Endothelial cell of umbilical vein (primary cell): ENCODE data around the gene NAXD. TPM values are rescaled to one million over a fixed set of nuclear protein-coding genes. Genes with fewer than 3 reads are reported as not detected.

Experiments
- BruUV-seq: library from RNA; stranded (reverse); fragments of 400-500 nt; replicated peaks from 2 replicates; lab custom pipeline; 2021; lab: Mats Ljungman, UMichigan
- CTCF ChIA-PET: fragments of 300-600, 350-600 bp; sonication (Branson Sonifier 250); formaldehyde crosslinking; loops from one replicate; lab custom pipeline; 2021; ENCODE audit warnings: antibody characterized with exemption, inconsistent platforms; lab: Charles Lee
- POLR2A ChIA-PET: fragments of 300-600, 350-600 bp; sonication (Branson Sonifier 250); formaldehyde crosslinking; loops from one replicate; lab custom pipeline; 2021; ENCODE audit warnings: antibody characterized with exemption, inconsistent platforms; lab: Charles Lee
- DNase-seq: peaks from one replicate; pipeline ENCODE4 v3.0.0-alpha.2; 2011; ENCODE audit warnings: low read depth, low spot score
- FAIRE-seq: peaks from 2 replicates; lab custom pipeline; 2011; peaks lifted over from hg19 to GRCh38; lab: Jason Lieb, UNC
- H2AFZ ChIP-seq: 2 replicates; pipeline ENCODE4 v1.6.0; 2012; ENCODE audit warnings: low read depth, low read length, control low read depth, inconsistent platforms
- H3K27ac ChIP-seq: 2 replicates; pipeline ENCODE4 v1.5.1; 2011; ENCODE audit warnings: low read depth, mild to moderate bottlenecking, control low read depth, low read length, moderate library complexity; ENCODE audit not compliant: insufficient read depth
- H3K27me3 ChIP-seq, 2 experiments: 2 replicates each; pipeline versions ENCODE4 v1.6.0 to v1.6.1; 2011; ENCODE audit warnings: low read length in 2 of 2, mixed read lengths in 1 of 2; ENCODE audit not compliant: control insufficient read depth in 2 of 2, insufficient read depth in 2 of 2
- H3K36me3 ChIP-seq, 2 experiments: 2 replicates in 1 of 2; 3 replicates in 1 of 2; pipeline ENCODE4 v1.5.1; 2011; ENCODE audit warnings: low read length in 2 of 2, mild to moderate bottlenecking in 1 of 2, moderate library complexity in 1 of 2; ENCODE audit not compliant: control insufficient read depth in 2 of 2, insufficient read depth in 2 of 2; ENCODE audit errors: extremely low read depth in 1 of 2
- H3K4me1 ChIP-seq: 3 replicates; pipeline ENCODE4 v1.5.1; 2011; ENCODE audit warnings: mild to moderate bottlenecking, low read length; ENCODE audit not compliant: control insufficient read depth, insufficient read depth; ENCODE audit errors: extremely low read depth
- H3K4me2 ChIP-seq: 2 replicates; pipeline ENCODE4 v1.6.1; 2011; ENCODE audit warnings: low read length, control low read depth, mixed read lengths; ENCODE audit not compliant: insufficient read depth
- H3K4me3 ChIP-seq, 3 experiments: fragments of 200-600 bp in 1 of 3; sonication (generic), shearing (Covaris generic) in 1 of 3; replicated peaks in 1 of 3; 2 replicates each; pipeline ENCODE4 v1.5.1; 2011 to 2016; ENCODE audit warnings: control low read depth in 3 of 3, low read length in 3 of 3, mild to moderate bottlenecking in 2 of 3, inconsistent platforms in 1 of 3, low read depth in 1 of 3, moderate library complexity in 1 of 3; ENCODE audit not compliant: insufficient read depth in 1 of 3
- H3K79me2 ChIP-seq: 2 replicates; pipeline ENCODE4 v1.6.0; 2012; ENCODE audit warnings: low read length, inconsistent platforms; ENCODE audit not compliant: control insufficient read depth, insufficient read depth
- H3K9ac ChIP-seq: replicated peaks from 2 replicates; pipeline ENCODE3; 2011; ENCODE audit warnings: low read length, control low read depth; ENCODE audit not compliant: insufficient read depth; ENCODE audit errors: extremely low read depth
- H3K9me1 ChIP-seq: replicated peaks from 3 replicates; pipeline ENCODE4 v1.6.0; 2011; ENCODE audit warnings: mild to moderate bottlenecking, low read length; ENCODE audit not compliant: control insufficient read depth, insufficient read depth; ENCODE audit errors: extremely low read depth
- H3K9me3 ChIP-seq: replicated peaks from 2 replicates; pipeline ENCODE4 v1.5.1; 2012; ENCODE audit warnings: low read length, inconsistent platforms; ENCODE audit not compliant: control insufficient read depth, insufficient read depth
- H4K20me1 ChIP-seq: replicated peaks from 2 replicates; pipeline ENCODE3; 2011; ENCODE audit warnings: mild to moderate bottlenecking, low read length; ENCODE audit not compliant: control insufficient read depth, insufficient read depth; ENCODE audit errors: extremely low read depth
- CTCF ChIP-seq, 2 donors: IDR thresholded peaks; 1 replicate in 1 of 2; 2 replicates in 1 of 2; pipeline ENCODE4 v1.5.1; 2011; ENCODE audit warnings: low read length in 2 of 2, mild to moderate bottlenecking in 2 of 2, moderate library complexity in 2 of 2, control low read depth in 1 of 2, inconsistent platforms in 1 of 2, low read depth in 1 of 2; ENCODE audit not compliant: insufficient read depth in 1 of 2; ENCODE audit errors: extremely low read depth in 1 of 2
- EZH2 ChIP-seq: IDR thresholded peaks from 2 replicates; pipeline ENCODE4 v1.6.1; 2012; ENCODE audit warnings: borderline replicate concordance, low read depth, mild to moderate bottlenecking, moderate library complexity, low read length, inconsistent platforms; ENCODE audit not compliant: severe bottlenecking
- FOS ChIP-seq: IDR thresholded peaks from 2 replicates; pipeline ENCODE4 v1.6.1; 2011; ENCODE audit warnings: mild to moderate bottlenecking, low read length, moderate library complexity, borderline replicate concordance; ENCODE audit not compliant: insufficient read depth
- GATA2 ChIP-seq: IDR thresholded peaks from 2 replicates; pipeline ENCODE4 v1.7.0; 2011; ENCODE audit warnings: low read depth, mild to moderate bottlenecking, moderate library complexity, mixed read lengths, low read length; ENCODE audit not compliant: insufficient read length, insufficient read depth
- JUN ChIP-seq: IDR thresholded peaks from 2 replicates; pipeline ENCODE4 v1.6.1; 2011; ENCODE audit warnings: borderline replicate concordance, low read depth; ENCODE audit not compliant: insufficient read length, insufficient read depth
- MAX ChIP-seq: IDR thresholded peaks from 2 replicates; pipeline ENCODE4 v1.6.1; 2011; ENCODE audit not compliant: insufficient read depth, insufficient read length
- MYC ChIP-seq: IDR thresholded peaks from one replicate; pipeline ENCODE4 v1.6.1; 2011; ENCODE audit warnings: mild to moderate bottlenecking, low read depth, low read length
- POLR2A ChIP-seq: IDR thresholded peaks from 2 replicates; pipeline ENCODE4 v1.6.1; 2012; ENCODE audit warnings: low read depth, mild to moderate bottlenecking, control low read depth, low read length
- POLR2AphosphoS5 ChIP-seq: IDR thresholded peaks from 2 replicates; pipeline ENCODE4 v1.6.1; 2012; ENCODE audit warnings: low read depth, mild to moderate bottlenecking, control low read depth, low read length, moderate library complexity; ENCODE audit not compliant: insufficient read depth
- dilution Hi-C: fragments of 300-500 bp; cut with MboI; formaldehyde crosslinking; loops from one replicate; pipeline ENCODE4 v1.15.0; 2019; ENCODE audit warnings: low sequenced_read_pairs; ENCODE audit not compliant: extremely low pct_ligation_motif_present
- intact Hi-C: fragments of 100-400 bp; cut with micrococcal nuclease; formaldehyde crosslinking; loops from one replicate; pipeline ENCODE4 v1.10.0; 2022
- polyA plus RNA-seq, 4 experiments: library from polyadenylated mRNA; depleted of rRNA in 3 of 4; stranded (reverse) in 3 of 4; unstranded in 1 of 4; fragments of >200 nt; gene quantifications; 2 replicates each; pipeline versions ENCODE4 v1.2.1 to v1.2.3, GENCODE V29; 2011 to 2012; ENCODE audit warnings: missing spikeins in 1 of 4
- total RNA-seq: library from RNA; stranded (reverse); gene quantifications from 2 replicates; pipeline ENCODE4 v1.2.3, GENCODE V29; 2021

The NAXD gene
- total and polyA plus RNA-seq, 2 donors (not counting 3 experiments of a cell fraction or from before 2014, with no cell fraction given) = 19.9 to 42.9 TPM

GRCh38 chr13:110634558-110634957 is 19.2 kb downstream of the NAXD start:
- H3K27ac ChIP-seq = no peak overlapping the region
- DNase-seq = no peak
- TF ChIP-seq MYC = no peak
- H3K9me1 ChIP-seq = no peaks in the 10 kb centered on the region
- CTCF ChIA-PET = no interaction called here
- intact Hi-C loops = no loop called here
- no peaks in the 10 kb centered on the region for H3K4me1 ChIP-seq
- no peak overlapping the region for H3K4me2 ChIP-seq
- H3K36me3 ChIP-seq = peaks cover 17 to 45% of the 10 kb centered on the region in 2 experiments
- no peaks in the 10 kb centered on the region for H3K9me3 ChIP-seq
- no TSS peak for BruUV-seq
- H3K9ac ChIP-seq = no peak overlapping the region
- H3K79me2 ChIP-seq = peaks cover 24% of the 10 kb centered on the region
- no peak overlapping the region for H2AFZ ChIP-seq
- dilution Hi-C loops = no loop called here
- H3K27me3 ChIP-seq = no peaks in the 10 kb centered on the region
- POLR2A ChIA-PET = interaction anchor here (0.7 kb wide), 1 partner anchor 81 kb away, joined by 3 read pairs; no protein-coding TSS in a partner anchor
- FAIRE-seq = no peak
- H4K20me1 ChIP-seq = no peaks in the 10 kb centered on the region
- no peak overlapping the region for H3K4me3 ChIP-seq

- intact Hi-C loops (no loop called here), dilution Hi-C loops (no loop called here)
- H3K9me3 ChIP-seq = no peaks in the 10 kb centered on the region
- FAIRE-seq = no peak
- H3K4me2 ChIP-seq = no peak overlapping the region
- H4K20me1 ChIP-seq = no peaks in the 10 kb centered on the region
- peaks cover 13 to 44% of the 10 kb centered on the region in 2 experiments for H3K36me3 ChIP-seq
- ChIA-PET POLR2A (no interaction called here), CTCF (interaction anchor here (0.8 to 1.3 kb wide), 2 partner anchors 10 to 42 kb away, joined by 3 read pairs; no protein-coding TSS in a partner anchor)
- no peak for DNase-seq
- H3K9ac ChIP-seq = no peak overlapping the region
- no peak overlapping the region for H3K4me3 ChIP-seq
- H3K4me1 ChIP-seq = no peaks in the 10 kb centered on the region
- TF ChIP-seq CTCF (IDR thresholded peaks at IDR 0.05; ENCODE audit: extremely low read depth in 1 of 2, insufficient read depth in 1 of 2, low read depth in 1 of 2, low read length in 2 of 2) (no peak), GATA2 (no peak), POLR2A (no peak), MAX (no peak), EZH2 (no peak), MYC (no peak), POLR2AphosphoS5 (no peak), JUN (no peak), FOS (no peak)
- no peak overlapping the region for H3K27ac ChIP-seq
- H3K27me3 ChIP-seq = no peaks in the 10 kb centered on the region
- no peaks in the 10 kb centered on the region for H3K9me1 ChIP-seq
- no peak overlapping the region for H2AFZ ChIP-seq
- peaks cover 16% of the 10 kb centered on the region for H3K79me2 ChIP-seq
- no TSS peak for BruUV-seq
These were observed 20.2 kb downstream of the NAXD start for GRCh38 chr13:110635405-110636002.
